Measurements from ENCODE around the gene BEND3.

GRCh38 chr6:107152638-107153430 lies 37.5 kb upstream of the BEND3 start:
- TF ChIP-seq CTCF (IDR thresholded peaks at IDR 0.05) (no peak), EP300 (IDR thresholded peaks at IDR 0.05) (no peak), POLR2AphosphoS5 (IDR thresholded peaks at IDR 0.05) (no peak)

All from esophagus muscularis mucosa (tissue), 4 donors.